HG02884 (cell line): ENCODE results near the gene ACTMAP.
"Not testable (repeated sequence)": the region's sequence is repeated elsewhere in the genome, so short reads cannot be mapped to it uniquely, and the experiment has no call there.

Experiments used
- ATAC-seq: cut with Tn5 transposase; IDR thresholded peaks from one replicate; pipeline ENCODE4 v1.9.1; 2021; ENCODE audit warnings: mild to moderate bottlenecking, moderate library complexity; ENCODE audit not compliant: unreplicated experiment

Gene ACTMAP

DNA sequence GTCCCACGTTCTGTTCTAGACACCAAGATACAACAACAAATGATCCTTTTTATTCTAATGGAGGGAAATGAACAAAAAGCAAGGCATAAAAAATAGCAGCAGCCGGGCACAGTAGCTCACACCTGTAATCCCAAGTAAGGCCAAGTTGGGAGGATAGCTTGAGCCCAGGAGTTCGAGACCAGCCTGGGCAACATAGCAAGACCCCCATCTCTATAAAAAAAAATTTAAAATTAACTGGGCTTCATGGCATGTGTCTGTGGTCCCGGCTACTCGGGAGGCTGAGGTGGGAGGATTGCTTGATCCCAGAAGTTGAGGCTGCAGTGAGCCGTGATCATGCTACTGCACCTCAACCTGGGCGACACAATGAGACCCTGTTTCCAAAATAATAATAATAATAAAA is 26.1 kb upstream of the ACTMAP start:
- ATAC-seq: no peak

DNA sequence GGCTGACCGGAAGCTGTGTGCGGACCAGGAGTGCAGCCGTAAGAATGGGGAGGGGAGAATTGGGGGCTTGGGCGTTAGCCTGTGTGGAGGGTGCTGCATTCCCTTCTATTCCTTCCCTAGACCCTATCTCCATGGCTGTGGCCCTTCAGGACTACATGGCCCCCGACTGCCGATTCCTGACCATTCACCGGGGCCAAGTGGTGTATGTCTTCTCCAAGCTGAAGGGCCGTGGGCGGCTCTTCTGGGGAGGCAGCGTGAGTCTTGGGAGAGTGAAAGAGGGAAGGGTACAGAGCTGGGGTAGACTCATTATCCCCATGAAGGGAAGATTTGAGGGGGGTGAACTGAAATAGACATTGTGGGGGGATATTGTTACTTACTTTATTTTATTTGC is 25.4 kb upstream of the ACTMAP start:
- no peak for ATAC-seq

DNA sequence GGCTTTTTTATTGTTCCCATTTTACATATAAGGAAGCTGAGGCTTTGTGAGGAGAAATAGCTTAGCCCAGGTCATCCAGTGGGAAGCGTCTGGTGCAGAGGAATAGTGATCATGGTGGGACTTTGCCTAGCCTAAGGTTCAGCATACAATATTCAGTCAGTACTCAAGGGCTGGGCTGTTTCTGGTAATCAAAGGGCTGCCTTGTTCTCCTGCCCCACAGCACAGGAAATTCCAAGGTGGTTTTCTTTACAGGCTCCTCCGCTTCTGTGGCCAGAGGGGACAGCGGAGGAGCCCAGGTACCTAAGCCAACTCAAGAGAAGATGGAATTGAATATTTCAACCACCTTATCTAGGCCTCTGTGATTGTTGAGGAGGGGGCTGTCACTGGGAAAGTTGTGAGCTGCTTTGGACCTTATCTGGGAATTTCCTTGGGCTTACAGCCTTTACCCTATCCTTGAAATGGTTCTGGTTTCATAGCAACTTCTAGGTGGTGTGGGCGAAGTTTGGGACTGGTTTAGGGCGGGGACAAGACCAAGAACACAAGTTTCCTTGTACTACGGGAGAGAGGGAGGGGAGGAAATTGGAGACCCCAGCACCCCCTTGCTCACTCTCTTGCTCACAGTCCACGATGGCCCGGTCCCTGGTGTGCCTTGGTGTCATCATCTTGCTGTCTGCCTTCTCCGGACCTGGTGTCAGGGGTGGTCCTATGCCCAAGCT is 24.8 kb upstream of the ACTMAP start, which contains the start of gene MIA:
MIA (plus strand) TSS at position 606 of the 716 bp plus-strand sequence; CDS start at position 628, 22 bp downstream.
- ATAC-seq: no peak

DNA sequence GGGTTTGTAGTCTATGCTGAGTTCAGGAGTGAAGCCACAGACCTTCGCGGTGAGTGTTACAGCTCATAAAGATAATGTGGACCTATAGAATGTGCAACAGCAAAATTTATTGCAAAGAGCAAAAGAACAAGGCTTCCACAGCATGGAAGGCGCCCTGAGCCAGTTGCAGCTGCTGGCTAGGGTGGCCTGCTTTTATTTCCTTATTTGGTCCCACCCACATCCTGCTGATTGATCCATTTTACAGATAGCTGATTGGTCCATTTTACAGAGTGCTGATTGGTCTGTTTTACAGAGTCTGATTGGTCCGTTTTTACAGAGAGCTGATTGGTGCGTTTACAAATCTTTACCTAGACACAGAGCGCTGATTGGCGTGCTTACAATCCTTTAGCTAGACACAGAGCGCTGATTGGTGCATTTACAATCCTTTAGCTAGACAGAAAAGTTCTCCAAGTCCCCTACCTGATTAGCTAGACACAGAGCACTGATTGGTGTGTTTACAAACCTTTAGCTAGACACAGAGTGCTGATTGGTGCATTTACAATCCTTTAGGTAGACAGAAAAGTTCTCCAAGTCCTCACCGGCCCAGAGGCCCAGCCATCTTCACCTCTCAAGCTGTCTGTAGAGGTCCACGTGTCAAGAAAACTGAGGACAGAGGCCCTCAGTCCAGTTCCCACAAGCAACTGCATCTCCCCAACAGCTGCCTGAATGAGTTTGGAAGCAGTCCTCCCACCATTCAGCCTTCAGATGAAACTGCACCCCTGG is 21.0 kb upstream of the ACTMAP start:
- not testable (repeated sequence) for ATAC-seq

DNA sequence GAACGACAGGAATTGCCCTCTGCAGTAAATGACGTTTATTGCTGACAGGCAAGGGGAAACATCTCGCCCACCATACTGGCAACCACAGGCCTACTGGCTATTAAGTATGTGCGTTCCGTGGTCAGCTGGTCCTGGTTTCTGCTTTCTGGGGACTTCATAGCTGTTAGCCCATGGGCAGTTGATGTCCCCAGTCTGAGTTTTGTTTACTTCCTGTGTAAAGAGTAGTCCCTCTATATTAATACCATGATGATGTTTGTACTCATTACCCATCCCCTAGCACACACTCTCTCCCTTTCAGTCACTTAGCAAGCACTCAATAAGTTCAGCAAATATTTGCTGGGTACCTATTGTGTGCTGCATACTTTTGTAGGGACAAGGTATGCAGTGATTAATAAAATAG is 18.6 kb upstream of the ACTMAP start:
- no peak for ATAC-seq

DNA sequence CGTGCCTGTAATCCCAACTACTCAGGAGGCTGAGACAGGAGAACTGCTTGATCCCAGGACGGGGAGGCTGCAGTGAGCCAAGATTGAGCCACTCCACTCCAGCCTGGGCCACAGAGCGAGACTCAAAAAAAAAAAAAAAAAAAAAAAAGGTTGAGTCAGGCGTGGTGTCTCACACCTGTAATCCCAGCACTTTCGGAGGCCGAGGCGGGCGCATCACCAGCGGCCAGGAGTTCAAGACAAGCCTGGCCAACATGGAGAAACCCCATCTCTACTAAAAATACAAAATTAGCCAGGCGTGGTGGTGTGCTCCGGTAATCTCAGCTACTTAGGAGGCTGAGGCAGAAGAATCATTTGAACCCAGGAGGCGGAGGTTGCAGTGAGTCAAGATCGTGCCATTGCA is 16.1 kb upstream of the ACTMAP start:
- not testable (repeated sequence) for ATAC-seq

DNA sequence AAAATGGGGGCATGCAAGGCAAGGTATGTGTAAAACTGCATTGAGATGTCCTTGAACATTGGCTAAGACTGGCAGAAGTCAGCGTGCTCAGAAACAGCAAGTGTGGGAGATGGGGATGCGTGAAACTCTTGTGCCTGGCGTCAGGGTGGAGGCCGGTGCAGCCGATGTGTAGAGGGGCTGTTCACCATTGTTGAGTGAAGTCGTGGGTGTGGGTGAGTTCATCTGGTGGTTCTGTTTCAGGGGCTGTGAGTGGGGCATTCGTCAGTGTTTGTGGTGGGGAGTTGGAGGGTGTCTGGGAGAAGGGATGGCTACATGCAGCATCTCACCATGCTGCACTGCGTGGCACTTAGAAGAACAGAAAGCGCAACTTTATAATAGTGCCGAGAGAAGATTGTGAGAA is 13.7 kb upstream of the ACTMAP start:
- no peak for ATAC-seq

DNA sequence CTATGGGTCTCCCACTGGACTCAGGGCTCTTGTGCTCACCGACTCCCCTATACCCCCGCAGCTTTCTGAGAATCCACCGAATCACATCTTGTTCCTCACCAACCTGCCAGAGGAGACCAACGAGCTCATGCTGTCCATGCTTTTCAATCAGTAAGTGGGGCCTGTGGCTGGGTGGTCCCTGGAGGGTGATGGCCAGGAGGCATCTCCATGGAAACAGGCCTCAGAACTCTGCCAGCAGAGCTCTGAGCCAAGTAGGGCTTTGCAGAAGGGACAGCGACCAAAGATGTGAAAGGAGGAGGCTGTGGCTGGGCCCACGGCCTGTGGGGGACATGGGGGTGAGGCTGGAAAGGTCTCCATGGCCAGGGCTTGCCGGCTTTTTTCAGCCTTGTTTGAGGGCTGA is 13.2 kb upstream of the ACTMAP start:
- ATAC-seq: no peak

DNA sequence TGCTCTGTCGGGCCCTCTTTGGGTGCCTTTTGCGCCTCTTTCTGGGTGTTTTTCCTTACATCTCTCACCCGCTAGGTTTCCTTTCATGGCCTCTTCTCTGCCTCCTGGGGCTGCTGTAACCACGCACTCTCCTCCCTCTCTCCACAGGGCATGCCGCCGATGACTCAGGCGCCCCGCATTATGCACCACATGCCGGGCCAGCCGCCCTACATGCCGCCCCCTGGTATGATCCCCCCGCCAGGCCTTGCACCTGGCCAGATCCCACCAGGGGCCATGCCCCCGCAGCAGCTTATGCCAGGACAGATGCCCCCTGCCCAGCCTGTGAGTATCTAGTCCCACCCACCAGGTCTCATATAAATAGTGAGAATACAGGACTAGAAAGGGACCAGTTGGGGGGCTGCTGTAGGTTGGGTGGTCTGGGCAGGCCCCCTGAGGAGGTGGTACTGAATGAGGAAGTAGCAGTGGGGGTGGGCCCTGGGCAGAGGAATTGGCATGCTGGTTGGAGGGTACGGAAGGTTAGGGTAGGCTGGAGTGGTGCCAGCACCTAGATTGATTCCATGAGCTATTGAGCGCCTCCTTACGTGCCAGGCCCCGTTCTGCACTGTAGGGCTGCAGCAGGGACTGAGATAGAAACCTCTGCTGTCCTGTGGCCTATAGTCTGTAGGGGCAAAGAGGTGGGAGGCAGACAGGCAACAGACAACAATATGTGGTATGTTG is 12.6 kb upstream of the ACTMAP start:
- no peak for ATAC-seq

DNA sequence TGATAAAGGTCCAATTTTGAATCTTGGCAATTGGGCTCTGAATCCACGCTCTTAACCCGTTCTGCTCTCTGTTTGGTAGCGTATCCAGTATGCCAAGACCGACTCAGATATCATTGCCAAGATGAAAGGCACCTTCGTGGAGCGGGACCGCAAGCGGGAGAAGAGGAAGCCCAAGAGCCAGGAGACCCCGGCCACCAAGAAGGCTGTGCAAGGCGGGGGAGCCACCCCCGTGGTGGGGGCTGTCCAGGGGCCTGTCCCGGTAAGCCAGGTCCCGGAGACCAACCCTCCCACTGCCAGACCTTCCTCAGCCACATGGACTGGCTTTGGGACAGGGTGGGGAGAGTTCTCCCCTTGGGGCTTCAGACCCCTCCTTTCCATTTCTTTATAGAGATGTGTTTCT is 9.1 kb upstream of the ACTMAP start:
- ATAC-seq: no peak

DNA sequence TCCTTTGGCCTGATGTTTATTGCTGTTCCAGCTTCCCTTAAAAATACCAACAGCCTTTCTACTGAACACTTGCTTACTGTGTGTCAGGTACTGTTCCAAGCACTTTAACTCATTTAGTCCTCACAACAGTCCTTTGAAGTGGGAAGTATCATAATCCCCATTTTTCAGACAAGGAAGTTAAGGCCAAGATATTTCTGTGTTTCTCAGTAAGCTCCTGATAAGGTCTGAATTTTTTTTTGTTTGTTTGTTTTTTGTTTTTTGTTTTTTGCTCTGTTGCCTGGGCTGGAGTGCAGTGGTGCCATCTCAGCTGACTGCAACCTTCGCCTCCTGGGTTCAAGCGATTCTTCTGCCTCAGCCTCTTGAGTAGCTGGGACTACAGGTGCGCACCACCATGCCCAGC is 8.2 kb upstream of the ACTMAP start:
- ATAC-seq: no peak

DNA sequence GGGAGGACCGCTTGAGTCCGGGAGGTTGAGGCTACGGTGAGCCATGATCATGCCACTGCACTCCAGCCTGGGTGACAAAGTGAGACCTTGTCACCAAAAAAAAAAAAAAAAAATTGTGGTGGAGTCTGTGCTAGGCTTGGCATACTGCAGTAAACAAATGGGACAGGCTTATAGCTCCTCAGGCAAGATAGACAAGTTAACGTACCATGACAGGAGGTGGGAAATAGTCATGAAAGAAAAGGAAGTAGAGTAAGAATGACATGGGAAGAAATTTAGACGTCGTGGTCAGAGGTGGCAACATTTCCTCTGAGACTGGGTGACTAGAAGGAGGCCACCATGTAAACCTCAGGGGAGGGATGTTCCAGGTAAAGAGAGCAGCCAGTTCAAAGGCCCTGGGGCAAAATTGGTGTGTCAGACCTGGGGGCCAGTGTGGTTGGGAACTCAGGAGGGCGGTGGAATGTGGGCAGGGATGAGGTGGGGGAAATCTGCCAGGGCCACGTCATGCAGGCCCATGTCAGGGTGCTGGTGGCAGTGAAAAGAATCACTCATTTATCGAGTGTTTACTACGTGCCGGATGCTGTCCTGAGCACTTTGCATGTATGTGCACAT is 6.3 kb upstream of the ACTMAP start:
- no peak for ATAC-seq

DNA sequence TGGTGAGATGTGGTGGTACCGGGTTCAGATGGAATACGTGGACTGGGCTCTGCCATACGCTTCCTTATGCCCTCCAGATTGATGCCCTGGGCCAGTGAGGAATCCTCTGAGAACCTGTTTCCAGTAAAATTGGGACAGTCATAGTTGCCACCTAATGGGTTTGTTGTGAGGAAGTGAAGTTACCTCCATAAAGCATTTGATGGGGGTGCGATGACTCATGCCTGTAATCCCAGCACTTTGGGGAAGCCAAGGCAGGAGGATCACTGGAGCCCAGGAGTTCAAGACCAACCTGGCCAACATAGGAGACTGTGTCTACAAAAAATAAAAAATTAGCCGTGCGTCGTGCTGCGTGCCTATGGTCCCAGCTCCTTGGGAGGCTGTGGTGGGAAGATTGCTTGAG is 5.5 kb upstream of the ACTMAP start:
- no peak for ATAC-seq

DNA sequence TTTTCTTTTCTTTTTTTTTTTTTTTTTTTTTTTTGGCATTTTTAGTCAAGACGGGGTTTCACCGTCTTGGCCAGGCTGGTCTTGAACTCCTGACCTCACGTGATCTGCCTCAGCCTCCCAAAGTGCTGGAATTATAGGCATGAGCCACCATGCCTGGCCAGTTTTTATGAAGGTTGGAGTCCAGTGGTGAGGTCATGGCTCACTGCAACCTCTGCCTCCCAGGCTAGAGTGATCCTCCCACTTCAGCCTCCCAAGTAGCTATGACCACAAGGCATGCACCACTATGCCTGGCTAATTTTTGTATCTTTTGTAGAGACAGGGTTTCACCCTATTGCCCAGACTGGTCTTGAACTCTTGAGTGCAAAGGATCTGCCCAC is 5.0 kb upstream of the ACTMAP start:
- ATAC-seq: no peak

DNA sequence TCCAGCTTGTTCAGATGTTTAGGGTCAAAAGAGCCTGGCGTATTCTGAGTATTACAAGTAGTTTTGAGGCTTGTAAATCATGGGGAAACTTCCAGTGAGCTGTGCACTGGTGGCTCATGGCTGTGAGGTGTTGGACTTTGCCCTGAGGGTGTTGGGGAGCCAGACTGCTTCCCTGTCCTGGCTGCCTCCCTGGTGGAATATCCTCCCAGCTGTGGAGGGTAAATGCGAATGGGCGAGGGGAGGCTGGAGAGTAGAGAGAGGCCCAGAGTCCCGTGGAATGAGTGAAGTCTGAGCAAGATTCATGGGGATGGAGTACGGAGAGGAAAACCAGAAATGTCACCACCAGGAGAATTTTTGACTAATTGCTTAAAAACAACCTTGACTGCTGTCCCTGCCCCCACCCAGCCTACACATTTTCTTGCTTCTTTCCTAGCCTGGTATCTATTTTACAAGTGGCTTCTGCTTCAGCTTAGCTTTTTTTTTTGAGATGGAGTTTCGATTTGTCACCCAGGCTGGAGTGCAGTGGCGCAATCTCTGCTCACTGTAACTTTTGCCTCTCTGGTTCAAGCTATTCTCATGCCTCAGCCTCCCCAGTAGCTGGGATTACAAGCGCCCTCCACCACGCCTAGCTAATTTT is 4.5 kb upstream of the ACTMAP start:
- ATAC-seq: no peak

DNA sequence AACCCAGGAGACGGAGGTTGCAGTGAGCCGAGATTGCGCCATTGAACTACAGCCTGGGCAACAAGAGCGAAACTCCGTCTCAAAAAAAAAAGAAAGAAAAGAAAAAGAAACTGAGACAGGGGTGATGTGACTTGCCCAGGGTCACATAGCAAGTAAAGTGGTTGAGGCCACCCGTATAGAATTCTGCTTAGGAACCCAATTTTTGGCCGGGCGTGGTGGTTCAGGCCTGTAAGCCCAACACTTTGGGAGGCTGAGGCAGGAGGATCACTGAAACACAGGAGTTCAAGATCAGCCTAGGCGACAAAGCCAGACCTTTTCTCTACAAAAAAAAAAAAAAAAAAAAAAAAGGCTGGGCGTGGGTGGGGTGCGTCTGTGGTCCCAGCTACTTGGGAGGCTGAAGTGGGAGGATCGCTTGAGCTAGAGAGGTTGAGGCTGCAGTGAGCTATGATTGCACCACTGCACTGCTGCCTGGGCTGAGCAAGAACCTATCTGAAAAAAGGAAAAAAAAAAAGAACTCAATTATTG is 2.0 kb upstream of the ACTMAP start:
- ATAC-seq: no peak

DNA sequence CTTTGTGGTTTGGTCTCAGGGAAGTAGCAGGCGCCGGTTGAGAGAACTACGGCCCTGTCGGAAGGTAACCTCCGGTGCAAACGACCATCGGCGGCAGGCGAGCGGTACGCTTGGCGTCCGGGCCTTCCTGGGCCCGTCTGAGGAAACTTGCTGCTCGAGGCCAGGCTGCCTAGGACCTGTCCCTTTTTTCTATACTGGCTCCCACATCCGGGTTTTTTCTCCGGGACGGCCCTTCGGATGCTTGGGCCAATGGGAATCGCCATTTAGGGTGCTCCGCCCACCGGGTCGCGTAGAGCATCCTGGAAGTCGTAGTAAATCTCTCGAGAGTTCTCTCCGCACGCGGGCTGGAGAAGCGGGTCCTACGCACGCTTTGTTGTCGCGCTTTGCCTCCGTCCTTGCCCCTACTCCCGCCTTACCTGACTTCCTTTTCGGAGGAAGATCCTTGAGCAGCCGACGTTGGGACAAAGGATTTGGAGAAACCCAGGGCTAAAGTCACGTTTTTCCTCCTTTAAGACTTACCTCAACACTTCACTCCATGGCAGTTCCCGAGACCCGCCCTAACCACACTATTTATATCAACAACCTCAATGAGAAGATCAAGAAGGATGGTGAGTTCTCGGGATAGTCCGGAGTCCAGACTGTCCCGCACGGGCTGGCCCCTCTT is 729 bp upstream of the ACTMAP start, which contains the start of gene SNRPA:
SNRPA (plus strand) TSS at position 330 of the 664 bp plus-strand sequence; CDS start at position 536, 206 bp downstream.
- ATAC-seq: peak; percentile 43

DNA sequence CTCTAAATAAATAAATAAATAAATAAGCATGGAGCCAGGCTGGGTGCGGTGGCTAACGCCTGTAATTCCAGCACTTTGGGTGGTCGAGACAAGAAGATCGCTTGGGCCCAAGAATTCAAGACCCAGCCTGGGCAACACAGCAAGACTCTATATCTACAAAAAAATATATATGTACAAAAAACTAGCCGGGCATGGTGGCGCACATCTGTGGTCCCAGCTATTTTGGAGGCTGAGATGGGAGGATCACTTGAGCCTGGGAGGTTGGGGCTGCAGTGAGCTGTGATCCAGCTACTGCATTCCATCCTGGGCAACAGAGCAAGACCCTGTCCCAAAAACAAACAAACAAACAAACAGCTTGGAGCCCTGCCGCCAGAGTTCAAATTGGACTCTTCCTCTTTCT is 2.7 kb downstream of the ACTMAP start:
- no peak for ATAC-seq

DNA sequence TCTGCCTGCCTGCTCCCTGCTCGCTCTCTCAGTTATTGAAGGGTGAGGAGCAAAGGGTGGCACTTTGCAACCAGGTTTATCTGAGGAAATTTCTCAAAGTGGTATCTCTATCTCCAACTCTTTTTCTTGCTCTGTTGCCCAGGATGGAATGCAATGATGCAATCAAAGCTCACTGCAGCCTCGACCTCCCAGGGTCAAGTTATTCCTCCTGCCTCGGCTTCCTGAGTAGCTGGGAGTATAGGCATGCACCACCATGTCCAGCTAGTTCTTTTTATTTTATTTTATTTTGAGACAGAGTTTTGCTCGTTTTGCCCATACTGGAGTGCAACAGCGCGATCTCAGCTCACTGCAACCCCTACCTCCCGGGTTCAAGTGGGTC is 4.9 kb downstream of the ACTMAP start:
- no peak for ATAC-seq
